ENCODE results near the gene CEP78. TPM values are rescaled to one million over a fixed set of nuclear protein-coding genes. Genes with fewer than 3 reads are reported as not detected.

Gene CEP78
- total RNA-seq, 4 donors from 2014 or later: 15.7 to 20.7 (median 18.4) TPM

GRCh38 chr9:78207901-78208300 is 28.0 kb upstream of the CEP78 start:
- Histone ChIP-seq H3K27me3 (no peaks in the 10 kb centered on the region), H3K4me3 (replicated peaks in 1 of 3) (no peak overlapping the region), H3K36me3 (no peaks in the 10 kb centered on the region), H3K4me1 (no peaks in the 10 kb centered on the region), H3K9me3 (no peaks in the 10 kb centered on the region), H3K27ac (no peak overlapping the region)
- 74 to 81% methylated on average over 4 of the region's 4 CpGs for WGBS, 2 donors
- intact Hi-C loops (cut with DNase I): no loop called here
- no peak for DNase-seq
- TF ChIP-seq CTCF (IDR thresholded peaks at IDR 0.05) (no peak), POLR2A (IDR thresholded peaks at IDR 0.05) (no peak)

- no peaks in the 10 kb centered on the region for H3K9me3 ChIP-seq
- no peak overlapping the region for H3K4me3 ChIP-seq (replicated peaks in 1 of 3)
- no peaks in the 10 kb centered on the region for H3K27me3 ChIP-seq
- no peak for DNase-seq
- H3K4me1 ChIP-seq: peaks cover 0 to 9% of the 10 kb centered on the region in 2 donors
- WGBS, 2 donors: 95 to 98% methylated on average over 7 of the region's 7 CpGs
- H3K27ac ChIP-seq: no peak overlapping the region
- intact Hi-C loops (cut with DNase I): no loop called here
- no peak for TF ChIP-seq CTCF (IDR thresholded peaks at IDR 0.05)
- no peak for TF ChIP-seq POLR2A (IDR thresholded peaks at IDR 0.05)
- no peaks in the 10 kb centered on the region for H3K36me3 ChIP-seq
These were observed 26.7 kb upstream of the CEP78 start for GRCh38 chr9:78209127-78209526.

GRCh38 chr9:78210841-78211301 is 25.0 kb upstream of the CEP78 start:
- TF ChIP-seq CTCF (IDR thresholded peaks at IDR 0.05) (no peak), POLR2A (IDR thresholded peaks at IDR 0.05) (no peak)
- H3K9me3 ChIP-seq: no peaks in the 10 kb centered on the region
- H3K36me3 ChIP-seq: no peaks in the 10 kb centered on the region
- DNase-seq: no peak
- H3K4me1 ChIP-seq: peaks cover 0 to 9% of the 10 kb centered on the region in 2 donors
- no peak overlapping the region for H3K4me3 ChIP-seq (replicated peaks in 1 of 3)
- no peak overlapping the region for H3K27ac ChIP-seq
- intact Hi-C loops (cut with DNase I): no loop called here
- no peaks in the 10 kb centered on the region for H3K27me3 ChIP-seq
- 89 to 96% methylated on average over 4 of the region's 4 CpGs for WGBS, 2 donors

- intact Hi-C loops (cut with DNase I): no loop called here
- no peaks in the 10 kb centered on the region for H3K9me3 ChIP-seq
These were observed 23.0 kb upstream of the CEP78 start for GRCh38 chr9:78212868-78213267.

GRCh38 chr9:78213712-78214111 is 22.2 kb upstream of the CEP78 start:
- no peaks in the 10 kb centered on the region for H3K27me3 ChIP-seq
- intact Hi-C loops (cut with DNase I): no loop called here
- peaks cover 0 to 9% of the 10 kb centered on the region in 2 donors for H3K4me1 ChIP-seq
- no peak for DNase-seq
- WGBS, 2 donors: 14 to 22% methylated on average over 4 of the region's 4 CpGs
- H3K27ac ChIP-seq: peak overlapping the region in 1 of 3 donors; percentile 30
- no peaks in the 10 kb centered on the region for H3K9me3 ChIP-seq
- TF ChIP-seq CTCF (IDR thresholded peaks at IDR 0.05) (peak in 4 of 6 experiments; percentile 33 to 65 (median 55)), POLR2A (IDR thresholded peaks at IDR 0.05) (no peak)
- no peak overlapping the region for H3K4me3 ChIP-seq (replicated peaks in 1 of 3)
- no peaks in the 10 kb centered on the region for H3K36me3 ChIP-seq

More at GRCh38 chr9:78212868-78213267, 23.0 kb upstream of the CEP78 start:
- TF ChIP-seq POLR2A (IDR thresholded peaks at IDR 0.05) (no peak), CTCF (IDR thresholded peaks at IDR 0.05) (no peak)
- Histone ChIP-seq H3K27me3 (no peaks in the 10 kb centered on the region), H3K36me3 (no peaks in the 10 kb centered on the region), H3K4me1 (peaks cover 0 to 9% of the 10 kb centered on the region in 2 donors), H3K27ac (no peak overlapping the region), H3K4me3 (replicated peaks in 1 of 3) (no peak overlapping the region)
- no peak for DNase-seq
